Measurements from ENCODE around the gene FAAP100. TPM values are rescaled to one million over a fixed set of nuclear protein-coding genes. Genes with fewer than 3 reads are reported as not detected.
A peak's percentile ranks its signal among the peaks of the same experiment; 100 is the strongest.

FAAP100 gene
- total RNA-seq (10 to 100 TPM; 28.1 to 28.4 TPM), polyA plus RNA-seq (ENCODE audit: insufficient read length in 6 of 6) (10 to 100 TPM; 23.0 to 33.7 (median 28.0) TPM)
- long read RNA-seq, donor 1, transcript FAAP100-202 (5 exons, 2,996 nt): major isoform, 5 of 21 reads
- long read RNA-seq, donor 1, partial matches to known transcripts: 15 of 21 reads
- long read RNA-seq, donor 1, other reads (novel, unspliced or antisense): 0 of 21 reads
- long read RNA-seq, donor 2, partial matches to known transcripts: 0 of 4 reads
- long read RNA-seq, donor 2, other reads (novel, unspliced or antisense): 0 of 4 reads
- long read RNA-seq, donor 3, partial matches to known transcripts: 0 of 3 reads
- long read RNA-seq, donor 3, other reads (novel, unspliced or antisense): 0 of 3 reads
- long read RNA-seq, donor 4, transcript FAAP100-202 (5 exons, 2,996 nt): major isoform, 5 of 14 reads
- long read RNA-seq, donor 4, partial matches to known transcripts: 4 of 14 reads
- long read RNA-seq, donor 4, other reads (novel, unspliced or antisense): 3 of 14 reads
- long read RNA-seq, donor 5, partial matches to known transcripts: 0 of 3 reads
- long read RNA-seq, donor 5, other reads (novel, unspliced or antisense): 0 of 3 reads
- long read RNA-seq, donor 6, partial matches to known transcripts: 0 of 4 reads
- long read RNA-seq, donor 6, other reads (novel, unspliced or antisense): 0 of 4 reads
- long read RNA-seq, donor 7, transcript FAAP100-202 (5 exons, 2,996 nt): major isoform, 5 of 5 reads
- long read RNA-seq, donor 7, partial matches to known transcripts: 0 of 5 reads
- long read RNA-seq, donor 7, other reads (novel, unspliced or antisense): 0 of 5 reads
- long read RNA-seq, donor 8, transcript FAAP100-202 (5 exons, 2,996 nt): major isoform, 6 of 7 reads
- long read RNA-seq, donor 8, partial matches to known transcripts: 0 of 7 reads
- long read RNA-seq, donor 8, other reads (novel, unspliced or antisense): 0 of 7 reads
- long read RNA-seq, donor 9: 0 reads
- long read RNA-seq, donor 10, partial matches to known transcripts: 1 of 6 reads
- long read RNA-seq, donor 10, other reads (novel, unspliced or antisense): 1 of 6 reads
- long read RNA-seq, donor 11: 0 reads
- long read RNA-seq, donor 12, partial matches to known transcripts: 0 of 2 reads
- long read RNA-seq, donor 12, other reads (novel, unspliced or antisense): 0 of 2 reads

- TF ChIP-seq CTCF (IDR thresholded peaks at IDR 0.05): no peak
- intact Hi-C loops (cut with DNase I): no loop called here
- no peaks in the 10 kb centered on the region for H3K27me3 ChIP-seq
- H3K36me3 ChIP-seq: peaks cover 0 to 51% of the 10 kb centered on the region in 2 donors
- peak within 1 kb of the TSS; percentile 75 to 97 for H3K4me3 ChIP-seq
- DNase-seq (peak; percentile 79 to 95 (median 82)), ATAC-seq (peak; percentile 84)
- peaks cover 17 to 53% of the 10 kb centered on the region in 2 donors for H3K4me1 ChIP-seq
- H3K9me3 ChIP-seq: no peaks in the 10 kb centered on the region
- H3K27ac ChIP-seq: peak within 1 kb of the TSS; percentile 60 to 88
Measured at GRCh38 chr17:81552244-81553017, at the start of gene FAAP100. FAAP100 (minus strand) TSS chr17:81552353; CDS start chr17:81552330, 23 bp downstream.

GRCh38 chr17:81601525-81602120 lies 49.5 kb upstream of the FAAP100 start:
- intact Hi-C loops (cut with DNase I): loop anchor here in 1 of 2 donors (10.0 kb wide), 1 partner anchor 347 kb away; no protein-coding TSS in a partner anchor

GRCh38 chr17:81599719-81600486 lies 47.8 kb upstream of the FAAP100 start:
- peaks cover 0 to 13% of the 10 kb centered on the region in 2 donors for H3K4me1 ChIP-seq
- DNase-seq (no peak), ATAC-seq (no peak)
- H3K36me3 ChIP-seq: peaks cover 0 to 95% of the 10 kb centered on the region in 2 donors
- H3K27me3 ChIP-seq: no peaks in the 10 kb centered on the region
- no peak overlapping the region for H3K27ac ChIP-seq
- no peaks in the 10 kb centered on the region for H3K9me3 ChIP-seq
- H3K4me3 ChIP-seq: no peak overlapping the region
- TF ChIP-seq CTCF (IDR thresholded peaks at IDR 0.05): no peak
- intact Hi-C loops (cut with DNase I): loop anchor here in 1 of 2 donors (10.0 kb wide), 1 partner anchor 345 kb away; no protein-coding TSS in a partner anchor

More at GRCh38 chr17:81601525-81602120, 49.5 kb upstream of the FAAP100 start:
- H3K27me3 ChIP-seq: no peaks in the 10 kb centered on the region
- H3K4me1 ChIP-seq: peaks cover 0 to 13% of the 10 kb centered on the region in 2 donors
- H3K4me3 ChIP-seq: no peak overlapping the region
- peak; percentile 72 to 77 for TF ChIP-seq CTCF (IDR thresholded peaks at IDR 0.05)
- ATAC-seq: peak; percentile 98
- peaks cover 0 to 95% of the 10 kb centered on the region in 2 donors for H3K36me3 ChIP-seq
- H3K27ac ChIP-seq: no peak overlapping the region
- peak in 2 of 4 donors; percentile 62 to 73 for DNase-seq
- no peaks in the 10 kb centered on the region for H3K9me3 ChIP-seq
